ENCODE data around the gene PLPPR1.
"Not testable (repeated sequence)": the region's sequence is repeated elsewhere in the genome, so short reads cannot be mapped to it uniquely, and the experiment has no call there.

PLPPR1 gene

DNA sequence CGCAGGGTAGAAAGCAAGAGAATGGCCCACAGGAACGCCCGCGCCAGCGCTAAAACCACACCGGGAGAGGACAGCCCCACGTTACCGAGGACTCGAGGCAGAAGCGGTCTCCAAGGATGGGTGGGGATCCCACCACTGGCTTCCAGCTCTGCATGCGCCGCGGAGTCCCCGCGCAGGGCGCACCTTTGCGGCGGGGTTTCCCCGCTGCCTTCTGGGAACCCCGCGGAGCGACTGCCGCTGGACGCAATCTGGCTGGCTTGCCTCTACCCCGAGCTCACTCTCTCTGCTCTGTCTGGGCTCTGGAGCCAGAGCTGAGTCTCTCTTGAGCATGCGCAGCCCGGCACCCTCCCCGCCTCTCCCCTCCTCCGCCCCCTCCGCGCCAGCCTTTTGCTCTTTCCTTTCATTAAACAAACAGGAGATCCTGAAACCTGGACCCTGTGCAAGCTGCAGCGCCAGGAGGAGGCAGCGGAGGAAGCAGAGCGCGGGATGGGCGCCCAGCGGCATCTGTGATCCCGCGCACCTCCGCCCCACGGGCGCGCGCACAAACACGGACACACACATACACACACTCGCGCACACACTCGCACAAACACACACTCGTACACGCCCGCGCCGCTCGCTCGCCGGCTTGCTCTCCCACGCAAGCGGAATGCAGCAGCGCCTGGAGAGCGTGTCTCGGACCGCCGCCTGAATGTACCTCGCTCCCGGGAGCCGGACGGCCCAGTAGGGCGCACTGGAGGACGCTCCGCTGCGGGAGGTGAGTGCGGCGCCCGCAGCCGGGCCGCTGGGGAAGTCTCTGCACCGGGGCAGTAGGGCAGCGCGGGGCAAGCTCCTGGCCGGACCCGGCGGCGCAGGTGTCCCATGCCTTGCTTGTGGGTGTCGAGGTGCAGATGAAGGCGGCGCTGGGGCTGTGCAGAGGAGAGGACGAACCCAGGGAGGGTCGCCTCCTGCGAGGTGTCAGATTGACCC is at the start of gene PLPPR1:
Gene PLPPR1 (plus strand): TSS at position 382 of the 969 bp plus-strand sequence.
- no peak for DNase-seq (ENCODE audit: low read depth, low spot score)

- no peak for DNase-seq (ENCODE audit: low read depth, low spot score)
Observed at GRCh38 chr9:100989731-100990130, 38.8 kb upstream of the PLPPR1 start.

DNA sequence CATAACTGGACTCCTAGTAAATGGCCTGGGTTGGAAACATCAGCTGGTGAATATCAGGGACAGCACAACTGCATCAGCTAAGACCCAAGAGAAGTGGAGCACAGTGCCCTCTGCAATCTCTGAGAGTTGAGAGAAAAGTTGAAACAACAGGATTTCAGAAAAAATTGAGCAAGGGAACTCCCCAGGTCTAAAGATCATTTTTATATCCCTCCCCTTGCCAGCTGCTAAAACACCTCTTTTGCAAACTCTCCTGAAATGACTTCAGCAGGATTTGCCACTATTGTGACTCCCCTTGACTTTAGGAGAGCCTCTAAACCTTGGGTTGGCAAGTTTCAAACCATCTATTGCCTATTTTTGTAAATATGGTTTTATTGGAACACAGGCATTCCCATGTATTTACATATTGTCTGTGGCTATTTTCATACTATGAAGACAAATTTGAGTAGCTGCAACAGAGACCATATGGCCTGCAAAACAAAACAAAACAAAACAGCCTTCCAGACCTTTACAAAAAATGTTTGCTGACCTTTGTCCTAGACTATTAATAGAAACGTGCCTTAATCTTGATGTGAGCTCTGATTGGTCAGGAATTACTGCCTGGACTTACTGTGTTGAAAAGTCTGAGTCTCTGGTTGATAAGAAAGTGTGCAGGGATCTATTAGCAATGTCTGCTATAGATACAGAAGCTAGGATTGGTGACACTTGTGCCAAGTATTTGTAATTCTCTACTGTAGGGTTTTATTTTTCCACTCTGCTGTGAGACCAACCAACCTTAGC is 37.7 kb upstream of the PLPPR1 start:
- DNase-seq (ENCODE audit: low read depth, low spot score) = no peak

GRCh38 chr9:100992632-100993031 is 35.9 kb upstream of the PLPPR1 start:
- DNase-seq (ENCODE audit: low read depth, low spot score) = no peak

- no peak for DNase-seq (ENCODE audit: low read depth, low spot score)
Observed at GRCh38 chr9:100999906-101000544, 28.5 kb upstream of the PLPPR1 start.

- DNase-seq (ENCODE audit: low read depth, low spot score) = no peak
Observed at GRCh38 chr9:101005246-101005645, 23.3 kb upstream of the PLPPR1 start.

DNA sequence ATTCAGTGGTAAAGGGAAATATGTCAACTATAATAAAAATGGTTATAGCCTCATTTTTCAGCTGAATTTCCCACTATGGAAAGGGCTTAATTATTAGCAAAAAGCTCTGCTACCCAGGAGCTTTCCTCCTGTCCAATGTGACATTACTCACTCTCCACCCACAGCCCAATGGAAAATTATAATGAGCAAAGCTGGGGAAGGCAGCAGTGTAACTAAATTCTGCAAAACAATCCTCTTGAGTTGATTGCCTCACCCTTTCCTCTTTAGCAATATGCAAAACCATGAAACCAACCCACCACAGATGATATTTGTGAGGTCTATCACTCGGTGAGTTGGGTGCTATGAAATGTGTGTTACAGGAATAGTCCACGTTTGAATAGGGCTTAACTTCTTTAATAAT is 14.0 kb upstream of the PLPPR1 start:
- DNase-seq (ENCODE audit: low read depth, low spot score) = no peak

DNA sequence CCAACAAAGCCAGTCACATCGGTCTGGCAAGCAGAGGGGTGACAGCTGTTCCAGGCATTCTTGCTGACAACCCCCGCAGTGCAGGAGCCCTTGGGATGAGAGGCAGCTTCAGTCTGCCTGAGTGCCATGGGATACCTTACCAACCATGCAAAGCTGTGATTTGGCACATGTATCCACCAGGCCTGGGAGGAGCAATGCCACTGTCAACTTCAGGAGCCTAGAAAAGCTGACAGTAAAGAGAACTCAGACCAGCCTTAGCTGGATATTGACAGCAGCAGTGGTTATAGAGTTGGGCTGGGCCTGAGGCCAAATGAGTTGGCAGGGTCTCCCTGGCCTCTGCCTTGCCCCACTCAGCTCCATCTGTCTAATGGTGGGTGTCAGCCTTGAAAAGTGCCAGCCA is 10.1 kb upstream of the PLPPR1 start:
- no peak for DNase-seq (ENCODE audit: low read depth, low spot score)

- no peak for DNase-seq (ENCODE audit: low read depth, low spot score)
Observed at GRCh38 chr9:101022704-101023103, 5.8 kb upstream of the PLPPR1 start.

DNA sequence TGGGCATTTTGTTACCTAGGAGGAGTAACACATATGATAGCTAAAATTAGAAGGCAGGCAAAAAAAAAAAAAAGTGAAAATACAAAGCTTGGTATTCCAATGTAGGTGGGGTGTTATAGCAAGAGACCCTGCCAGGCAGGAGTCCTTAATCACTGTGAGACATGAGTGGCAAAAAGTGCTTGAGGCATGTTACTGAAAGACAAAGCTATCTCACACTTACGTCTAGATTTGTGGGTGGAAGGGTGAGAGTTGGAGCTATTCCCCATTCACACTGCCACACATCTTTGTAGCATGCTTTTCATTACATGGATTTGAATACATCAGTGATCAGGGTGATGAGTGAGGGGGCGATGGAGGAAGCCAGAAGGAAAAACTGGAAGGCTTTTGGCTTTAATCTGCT is 2.6 kb upstream of the PLPPR1 start:
- no peak for DNase-seq (ENCODE audit: low read depth, low spot score)

DNA sequence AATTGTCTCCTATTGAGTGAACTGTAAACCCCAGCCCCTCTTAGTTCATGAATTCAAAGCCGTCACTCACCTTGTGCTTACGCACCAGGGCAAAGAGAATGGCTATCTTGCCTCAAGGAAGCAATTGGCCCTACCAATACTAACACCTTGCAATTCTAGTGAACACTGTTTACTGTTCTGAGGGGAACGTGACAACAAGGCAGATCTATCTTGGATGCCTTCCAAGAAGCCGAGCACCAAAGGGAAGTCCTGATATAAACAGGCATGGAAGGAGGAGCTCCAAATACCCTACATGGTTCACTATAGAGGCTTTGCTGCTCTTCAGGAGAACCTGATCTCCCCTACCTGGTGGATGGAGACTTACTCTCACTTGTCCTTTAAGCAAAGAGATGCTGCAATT is 1.7 kb upstream of the PLPPR1 start:
- DNase-seq (ENCODE audit: low read depth, low spot score) = no peak

- no peak for DNase-seq (ENCODE audit: low read depth, low spot score)
Observed at GRCh38 chr9:101027236-101027635, 1.3 kb upstream of the PLPPR1 start.

DNA sequence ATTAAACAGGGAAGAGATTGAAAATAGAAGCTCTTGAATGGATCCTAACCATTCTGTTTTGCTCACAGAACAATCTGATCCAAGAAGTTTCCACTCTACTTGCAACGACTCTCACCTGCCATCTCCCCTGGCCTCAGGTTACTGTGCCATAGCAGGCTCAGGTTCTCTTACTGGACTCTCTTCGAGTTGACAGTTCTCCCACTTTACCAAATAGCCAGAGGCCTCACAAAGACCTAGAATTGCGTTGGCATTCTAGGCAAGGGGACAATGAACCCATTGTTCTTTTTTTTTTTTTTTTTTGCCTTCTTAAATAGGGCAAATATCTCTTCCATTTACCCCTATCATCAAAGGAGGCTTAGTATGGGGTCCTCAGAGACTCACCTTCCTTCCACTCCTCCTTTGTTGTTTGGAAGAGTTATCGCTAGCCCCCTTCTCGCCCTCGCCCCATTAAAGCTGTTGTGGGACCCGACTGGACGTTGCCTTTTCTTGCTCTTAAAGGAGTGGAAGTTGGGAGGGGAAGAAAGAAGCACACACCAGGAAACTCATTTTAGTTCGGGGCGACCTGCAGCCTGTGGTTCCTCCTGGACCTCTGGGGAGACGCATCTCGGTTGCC is 688 bp upstream of the PLPPR1 start:
- DNase-seq (ENCODE audit: low read depth, low spot score) = no peak

DNA sequence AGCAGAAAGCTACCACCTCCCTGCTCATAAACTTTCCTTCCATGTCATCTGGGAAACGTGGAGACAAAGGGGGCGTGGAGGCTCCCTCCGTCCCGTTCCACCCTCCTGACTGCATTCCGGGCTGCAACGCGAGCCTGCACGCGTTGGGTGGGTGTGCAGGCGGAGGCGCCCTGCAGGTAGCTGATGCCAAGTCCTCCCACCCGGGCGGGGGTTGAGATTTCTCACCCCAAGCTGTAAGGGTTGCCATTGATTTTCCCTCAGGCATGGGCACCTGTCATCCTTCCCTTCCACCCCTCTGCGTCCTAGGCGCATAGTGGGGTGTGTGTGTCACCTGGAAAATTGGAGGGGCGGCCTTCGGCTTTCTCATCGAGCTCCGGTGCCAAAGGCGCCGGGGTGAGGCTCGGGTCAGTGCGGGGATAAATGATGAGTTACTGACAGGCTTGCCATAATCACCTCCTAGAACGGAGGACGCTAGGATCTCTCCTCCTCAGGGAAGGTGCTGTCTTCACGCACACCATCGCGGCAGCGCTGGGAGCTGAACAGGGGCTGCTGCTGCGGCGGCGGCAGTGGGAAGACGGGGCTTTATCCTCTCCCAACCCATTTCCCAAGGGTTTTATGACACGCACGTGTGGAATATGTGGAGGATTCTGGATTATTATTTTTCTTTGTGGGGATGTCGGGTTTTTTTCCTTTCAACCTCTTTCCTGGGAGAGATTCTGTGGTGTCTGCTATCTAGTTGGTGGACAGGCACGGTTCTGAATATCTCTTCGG is 973 bp downstream of the PLPPR1 start:
- no peak for DNase-seq (ENCODE audit: low read depth, low spot score)

DNA sequence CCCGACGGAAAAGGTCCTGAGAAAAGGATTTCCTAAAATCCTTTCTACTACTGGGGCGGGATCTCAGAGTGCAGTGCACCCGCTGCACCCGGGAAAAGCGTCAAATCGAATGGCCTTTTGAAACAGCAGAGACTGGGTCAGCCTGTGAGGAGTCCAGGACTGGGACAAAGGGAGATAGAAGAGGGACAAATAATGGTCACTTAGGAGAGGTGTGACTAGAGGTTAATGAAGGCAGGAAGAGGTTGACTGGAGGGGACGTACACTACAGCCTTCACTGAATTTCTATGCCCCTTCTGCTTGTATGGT is 1.5 kb downstream of the PLPPR1 start:
- no peak for DNase-seq (ENCODE audit: low read depth, low spot score)

GRCh38 chr9:101032426-101032825 is 3.9 kb downstream of the PLPPR1 start:
- DNase-seq (ENCODE audit: low read depth, low spot score) = no peak

DNA sequence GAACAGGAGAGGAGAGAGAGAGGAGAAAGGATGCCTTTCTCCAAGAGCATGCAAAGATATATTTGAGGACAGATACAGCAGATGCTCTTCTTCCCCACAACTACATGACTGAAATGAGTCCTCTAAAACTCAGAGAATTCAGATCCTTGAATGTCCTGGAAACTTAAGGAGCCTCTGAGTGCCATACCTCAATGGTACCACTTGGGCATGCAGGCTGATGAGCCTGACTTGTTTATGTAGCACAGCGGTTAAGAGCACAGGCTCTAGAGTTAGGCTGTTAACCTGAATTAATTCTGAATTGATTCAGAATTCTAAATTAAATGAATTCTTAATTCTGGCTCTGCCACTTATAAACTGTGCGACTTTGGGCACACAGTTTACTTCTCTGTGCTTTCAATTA is 5.7 kb downstream of the PLPPR1 start:
- DNase-seq (ENCODE audit: low read depth, low spot score) = no peak

GRCh38 chr9:101035098-101035497 is 6.6 kb downstream of the PLPPR1 start:
- DNase-seq (ENCODE audit: low read depth, low spot score) = no peak

DNA sequence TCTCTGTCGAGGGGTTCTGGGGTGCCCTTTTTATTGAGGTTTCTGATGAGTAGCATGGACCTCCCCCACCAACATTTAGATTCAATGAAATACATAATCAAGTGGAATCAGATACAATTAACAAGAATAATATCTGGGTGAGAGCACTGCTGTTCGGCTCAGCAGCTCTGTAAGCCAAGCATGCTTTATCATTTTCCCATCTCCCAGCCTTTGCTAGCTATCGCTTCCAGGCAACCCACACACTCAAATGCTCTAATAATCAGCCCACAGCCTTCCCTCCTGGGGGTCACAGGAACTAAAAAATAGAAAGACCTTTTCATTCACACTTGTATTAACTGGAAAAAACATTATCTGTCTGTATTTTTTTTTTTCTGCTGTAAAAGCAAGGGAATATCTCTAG is 8.9 kb downstream of the PLPPR1 start:
- DNase-seq (ENCODE audit: low read depth, low spot score) = no peak

- no peak for DNase-seq (ENCODE audit: low read depth, low spot score)
Observed at GRCh38 chr9:101038488-101038887, 10.0 kb downstream of the PLPPR1 start.

GRCh38 chr9:101039581-101039980 is 11.1 kb downstream of the PLPPR1 start:
- not testable (repeated sequence) for DNase-seq (ENCODE audit: low read depth, low spot score)

Data from activated naive CD8-positive, alpha-beta T cell treated with anti-CD3 and anti-CD28 coated beads, Interleukin-2, amount 50 U/mL, for 16 hours (primary cell).